IPS-20b (cell line): ENCODE results near the gene GART.

ENCODE experiments used
- H3K27ac ChIP-seq: one replicate; pipeline ENCODE4 v1.5.1; 2013; ENCODE audit warnings: low read length
- H3K27me3 ChIP-seq: 2 replicates; pipeline ENCODE4 v1.6.1; 2013; ENCODE audit warnings: mild to moderate bottlenecking, low read length, inconsistent platforms; ENCODE audit not compliant: insufficient read depth
- H3K36me3 ChIP-seq: 2 replicates; pipeline ENCODE4 v1.6.1; 2013; ENCODE audit warnings: low read depth, mild to moderate bottlenecking, inconsistent platforms, low read length, moderate library complexity; ENCODE audit not compliant: insufficient read depth
- H3K4me1 ChIP-seq: 2 replicates; pipeline ENCODE4 v1.6.1; 2013; ENCODE audit warnings: mild to moderate bottlenecking, control low read depth, inconsistent platforms, low read length, moderate library complexity; ENCODE audit not compliant: insufficient read depth
- H3K4me3 ChIP-seq: 2 replicates; pipeline ENCODE4 v1.5.1; 2013; ENCODE audit warnings: mild to moderate bottlenecking, low read length, inconsistent platforms
- H3K9ac ChIP-seq: 2 replicates; pipeline ENCODE4 v1.6.1; 2013; ENCODE audit warnings: low read depth, mild to moderate bottlenecking, inconsistent platforms, low read length, moderate library complexity
- H3K9me3 ChIP-seq: 2 replicates; pipeline ENCODE4 v1.6.1; 2013; ENCODE audit warnings: mild to moderate bottlenecking, low read depth, low read length, inconsistent platforms; ENCODE audit not compliant: insufficient read depth

The GART gene

GRCh38 chr21:33505833-33506232 lies 36.1 kb downstream of the GART start:
- H3K27me3 ChIP-seq = no peaks in the 10 kb centered on the region
- no peak overlapping the region for H3K4me3 ChIP-seq
- H3K9ac ChIP-seq = no peak overlapping the region
- peaks cover 77% of the 10 kb centered on the region for H3K36me3 ChIP-seq
- H3K27ac ChIP-seq = no peak overlapping the region
- no peaks in the 10 kb centered on the region for H3K9me3 ChIP-seq
- H3K4me1 ChIP-seq = no peaks in the 10 kb centered on the region

- H3K4me1 ChIP-seq = peaks cover 8% of the 10 kb centered on the region; the same call in 1 of the 2 replicates
- H3K27me3 ChIP-seq = no peaks in the 10 kb centered on the region
- H3K36me3 ChIP-seq = no peaks in the 10 kb centered on the region
- H3K9ac ChIP-seq = no peak overlapping the region
- H3K27ac ChIP-seq = no peak overlapping the region
- H3K9me3 ChIP-seq = no peaks in the 10 kb centered on the region
- H3K4me3 ChIP-seq = no peak overlapping the region
These were observed 45.6 kb downstream of the GART start for GRCh38 chr21:33496345-33496744.

GRCh38 chr21:33495743-33496142 lies 46.2 kb downstream of the GART start:
- Histone ChIP-seq H3K36me3 (no peaks in the 10 kb centered on the region), H3K27me3 (no peaks in the 10 kb centered on the region), H3K9ac (no peak overlapping the region), H3K27ac (no peak overlapping the region), H3K9me3 (no peaks in the 10 kb centered on the region), H3K4me3 (no peak overlapping the region), H3K4me1 (peaks cover 11% of the 10 kb centered on the region)

GRCh38 chr21:33493756-33494155 lies 48.2 kb downstream of the GART start:
- Histone ChIP-seq H3K9ac (no peak overlapping the region), H3K27ac (no peak overlapping the region), H3K36me3 (0 out of 2 replicates have a peak, but pooled peaks cover 4% of the 10 kb centered on the region), H3K27me3 (no peaks in the 10 kb centered on the region), H3K4me3 (no peak overlapping the region), H3K9me3 (no peaks in the 10 kb centered on the region), H3K4me1 (peaks cover 12% of the 10 kb centered on the region)

- Histone ChIP-seq H3K4me1 (peaks cover 12% of the 10 kb centered on the region), H3K36me3 (peaks cover 13% of the 10 kb centered on the region; the same call in 1 of the 2 replicates), H3K27ac (no peak overlapping the region), H3K27me3 (no peaks in the 10 kb centered on the region), H3K4me3 (no peak overlapping the region), H3K9ac (no peak overlapping the region), H3K9me3 (no peaks in the 10 kb centered on the region)
These were observed 49.3 kb downstream of the GART start for GRCh38 chr21:33492571-33492970.

GRCh38 chr21:33491373-33492102 lies 50.4 kb downstream of the GART start, which contains the start of gene DNAJC28:
DNAJC28 (minus strand) TSS chr21:33491716; CDS start chr21:33489393, 2,323 bp downstream.
- peaks cover 8% of the 10 kb centered on the region for H3K4me1 ChIP-seq
- H3K27me3 ChIP-seq = no peaks in the 10 kb centered on the region
- peak within 1 kb of the TSS; percentile 69; the same call in 1 of the 2 replicates for H3K9ac ChIP-seq
- H3K36me3 ChIP-seq = peaks cover 13% of the 10 kb centered on the region; the same call in 1 of the 2 replicates
- peak within 1 kb of the TSS; percentile 84 for H3K4me3 ChIP-seq
- peak within 1 kb of the TSS; percentile 2 for H3K27ac ChIP-seq
- H3K9me3 ChIP-seq = no peaks in the 10 kb centered on the region

GRCh38 chr21:33490991-33491372 lies 50.9 kb downstream of the GART start:
- H3K36me3 ChIP-seq = peaks cover 13% of the 10 kb centered on the region; the same call in 1 of the 2 replicates
- H3K27ac ChIP-seq = peak overlapping the region; percentile 2
- peak overlapping the region; percentile 84 for H3K4me3 ChIP-seq
- H3K4me1 ChIP-seq = peaks cover 4% of the 10 kb centered on the region; the same call in 1 of the 2 replicates
- no peaks in the 10 kb centered on the region for H3K27me3 ChIP-seq
- H3K9ac ChIP-seq = peak overlapping the region; percentile 69; the same call in 1 of the 2 replicates
- no peaks in the 10 kb centered on the region for H3K9me3 ChIP-seq

- Histone ChIP-seq H3K27ac (no peak overlapping the region), H3K27me3 (no peaks in the 10 kb centered on the region), H3K9ac (no peak overlapping the region), H3K36me3 (peaks cover 13% of the 10 kb centered on the region; the same call in 1 of the 2 replicates), H3K4me3 (no peak overlapping the region), H3K9me3 (no peaks in the 10 kb centered on the region), H3K4me1 (peaks cover 4% of the 10 kb centered on the region; the same call in 1 of the 2 replicates)
These were observed 53.0 kb downstream of the GART start for GRCh38 chr21:33488936-33489335.

GRCh38 chr21:33487996-33488395 lies 53.9 kb downstream of the GART start:
- no peak overlapping the region for H3K27ac ChIP-seq
- peaks cover 13% of the 10 kb centered on the region; the same call in 1 of the 2 replicates for H3K36me3 ChIP-seq
- no peak overlapping the region for H3K9ac ChIP-seq
- H3K27me3 ChIP-seq = no peaks in the 10 kb centered on the region
- no peaks in the 10 kb centered on the region for H3K9me3 ChIP-seq
- peaks cover 4% of the 10 kb centered on the region; the same call in 1 of the 2 replicates for H3K4me1 ChIP-seq
- H3K4me3 ChIP-seq = no peak overlapping the region

GRCh38 chr21:33481314-33481943 lies 60.5 kb downstream of the GART start:
- Histone ChIP-seq H3K9ac (no peak overlapping the region), H3K27me3 (peaks cover 17% of the 10 kb centered on the region; the same call in 1 of the 2 replicates), H3K36me3 (no peaks in the 10 kb centered on the region), H3K27ac (no peak overlapping the region), H3K4me3 (0 out of 2 replicates have a peak overlapping the region, but pooled peaks have one; percentile 92), H3K4me1 (peaks cover 4% of the 10 kb centered on the region; the same call in 1 of the 2 replicates), H3K9me3 (no peaks in the 10 kb centered on the region)

GRCh38 chr21:33480481-33481103 lies 61.3 kb downstream of the GART start:
- Histone ChIP-seq H3K4me3 (peak overlapping the region; percentile 92), H3K27ac (no peak overlapping the region), H3K4me1 (peaks cover 4% of the 10 kb centered on the region; the same call in 1 of the 2 replicates), H3K27me3 (peaks cover 17% of the 10 kb centered on the region; the same call in 1 of the 2 replicates), H3K9me3 (no peaks in the 10 kb centered on the region), H3K36me3 (no peaks in the 10 kb centered on the region), H3K9ac (peak overlapping the region; percentile 86)
